Keratinocyte (primary cell): ENCODE data around the gene PRKCZ. TPM values are rescaled to one million over a fixed set of nuclear protein-coding genes. Genes with fewer than 3 reads are reported as not detected.

Experiments used
- DNase-seq: peaks from one replicate; pipeline ENCODE4 v3.0.0-alpha.2; 2011; ENCODE audit warnings: low read depth, missing footprints, low spot score
- FAIRE-seq: peaks from 2 replicates; lab custom pipeline; 2011; peaks lifted over from hg19 to GRCh38; lab: Jason Lieb, UNC
- H2AFZ ChIP-seq: 2 replicates; pipeline ENCODE4 v1.6.0; 2012; ENCODE audit warnings: low read length, control low read depth, inconsistent platforms; ENCODE audit not compliant: control insufficient read depth
- H3K27ac ChIP-seq: 2 replicates; pipeline ENCODE4 v1.5.1; 2011; ENCODE audit warnings: low read length; ENCODE audit not compliant: control insufficient read depth, insufficient read depth
- H3K27me3 ChIP-seq: 3 replicates; pipeline ENCODE4 v1.6.0; 2011; ENCODE audit warnings: low read length; ENCODE audit not compliant: control insufficient read depth, insufficient read depth; ENCODE audit errors: extremely low read depth
- H3K36me3 ChIP-seq, 2 experiments: 2 replicates in 1 of 2; 3 replicates in 1 of 2; pipeline ENCODE4 v1.5.1; 2011; ENCODE audit warnings: low read length in 2 of 2, mild to moderate bottlenecking in 1 of 2; ENCODE audit not compliant: control insufficient read depth in 2 of 2, insufficient read depth in 2 of 2; ENCODE audit errors: extremely low read depth in 1 of 2
- H3K4me1 ChIP-seq: 3 replicates; pipeline ENCODE4 v1.5.1; 2011; ENCODE audit warnings: low read length; ENCODE audit not compliant: control insufficient read depth, insufficient read depth; ENCODE audit errors: extremely low read depth
- H3K4me2 ChIP-seq: 3 replicates; pipeline ENCODE4 v1.6.0; 2011; ENCODE audit warnings: low read depth, low read length; ENCODE audit not compliant: control insufficient read depth, insufficient read depth; ENCODE audit errors: extremely low read depth
- H3K4me3 ChIP-seq, 3 experiments: fragments of 200-600 bp in 1 of 3; sonication (generic) in 1 of 3; 2 replicates in 2 of 3; 3 replicates in 1 of 3; pipeline ENCODE4 v1.5.1; 2011 to 2016; ENCODE audit warnings: low read length in 3 of 3, mild to moderate bottlenecking in 3 of 3, control low read depth in 2 of 3, inconsistent platforms in 1 of 3, low read depth in 1 of 3, mixed read lengths in 1 of 3, mixed run types in 1 of 3, moderate library complexity in 1 of 3; ENCODE audit not compliant: control insufficient read depth in 2 of 3, insufficient read depth in 2 of 3; ENCODE audit errors: extremely low read depth in 1 of 3
- H3K79me2 ChIP-seq: 2 replicates; pipeline ENCODE4 v1.6.0; 2012; ENCODE audit warnings: low read length; ENCODE audit not compliant: control insufficient read depth, insufficient read depth
- H3K9ac ChIP-seq: 3 replicates; pipeline ENCODE4 v1.6.0; 2011; ENCODE audit warnings: low read length; ENCODE audit not compliant: control insufficient read depth, insufficient read depth; ENCODE audit errors: extremely low read depth
- H3K9me1 ChIP-seq: 3 replicates; pipeline ENCODE4 v1.6.0; 2011; ENCODE audit warnings: low read length; ENCODE audit not compliant: control insufficient read depth, insufficient read depth; ENCODE audit errors: extremely low read depth
- H3K9me3 ChIP-seq: 2 replicates; pipeline ENCODE4 v1.5.1; 2012; ENCODE audit warnings: low read depth, low read length; ENCODE audit not compliant: control insufficient read depth
- H4K20me1 ChIP-seq: 3 replicates; pipeline ENCODE4 v1.6.0; 2011; ENCODE audit warnings: low read length; ENCODE audit not compliant: control insufficient read depth, insufficient read depth; ENCODE audit errors: extremely low read depth
- CTCF ChIP-seq, 3 experiments: IDR thresholded peaks in 1 of 3; conservative IDR thresholded peaks in 1 of 3; optimal IDR thresholded peaks in 1 of 3; 2 replicates in 2 of 3; 3 replicates in 1 of 3; pipeline versions ENCODE3 to v1.5.1; 2011; ENCODE audit warnings: low read length in 3 of 3, mild to moderate bottlenecking in 3 of 3, moderate library complexity in 2 of 3, control low read depth in 1 of 3, inconsistent platforms in 1 of 3; ENCODE audit not compliant: insufficient read depth in 2 of 3; ENCODE audit errors: extremely low read depth in 1 of 3
- EZH2 ChIP-seq: IDR thresholded peaks from one replicate; pipeline ENCODE4 v1.6.1; 2012; ENCODE audit warnings: inconsistent platforms, mild to moderate bottlenecking, low read length, moderate library complexity
- dilution Hi-C: fragments of 300-500 bp; cut with MboI; formaldehyde crosslinking; loops from one replicate; pipeline ENCODE4 v1.7.0; 2020; ENCODE audit warnings: low sequenced_read_pairs; ENCODE audit not compliant: extremely low pct_ligation_motif_present
- polyA plus RNA-seq, 5 experiments: library from polyadenylated mRNA; depleted of rRNA in 3 of 5; stranded (reverse) in 3 of 5; stranded (forward) in 1 of 5; unstranded in 1 of 5; fragments of >200 nt; gene quantifications; 1 replicate in 1 of 5; 2 replicates in 3 of 5; 3 replicates in 1 of 5; pipeline versions ENCODE4 v1.2.1 to v1.2.3, GENCODE V29; 2011 to 2012; ENCODE audit warnings: missing spikeins in 2 of 5, low read depth in 1 of 5, low replicate concordance in 1 of 5

The PRKCZ gene
- polyA plus RNA-seq, 1 donor (not counting 4 experiments of a cell fraction or from before 2014, with no cell fraction given): 36.3 TPM

- Histone ChIP-seq H2AFZ (no peak overlapping the region), H3K36me3 (peaks cover 0 to 2% of the 10 kb centered on the region in 2 experiments), H3K4me1 (peaks cover 13% of the 10 kb centered on the region), H3K4me2 (no peak overlapping the region), H3K9me3 (no peaks in the 10 kb centered on the region), H3K27ac (no peak overlapping the region), H3K27me3 (no peaks in the 10 kb centered on the region), H4K20me1 (no peaks in the 10 kb centered on the region), H3K79me2 (peaks cover 5% of the 10 kb centered on the region), H3K4me3 (no peak overlapping the region), H3K9ac (no peak overlapping the region), H3K9me1 (no peaks in the 10 kb centered on the region)
- DNase-seq: no peak
- no peak for TF ChIP-seq EZH2
- no peak for TF ChIP-seq CTCF (optimal IDR thresholded peaks at IDR 0.05 in 1 of 3, IDR thresholded peaks at IDR 0.05 in 1 of 3, conservative IDR thresholded peaks at IDR 0.05 in 1 of 3; ENCODE audit: extremely low read depth in 1 of 3, insufficient read depth in 2 of 3, low read length in 3 of 3)
- dilution Hi-C loops: loop anchor here (10.0 kb wide), 1 partner anchor 82 kb away; no protein-coding TSS in a partner anchor
- FAIRE-seq: no peak
Measured at GRCh38 chr1:2192031-2192995, 142.1 kb downstream of the PRKCZ start.

GRCh38 chr1:2193514-2194281, 143.5 kb downstream of the PRKCZ start:
- Histone ChIP-seq H3K4me3 (peak overlapping the region; percentile 54 to 69 (median 65)), H3K36me3 (peaks cover 0 to 1% of the 10 kb centered on the region in 2 experiments), H3K79me2 (peaks cover 5% of the 10 kb centered on the region), H3K9me1 (no peaks in the 10 kb centered on the region), H4K20me1 (no peaks in the 10 kb centered on the region), H3K9me3 (no peaks in the 10 kb centered on the region), H3K27me3 (no peaks in the 10 kb centered on the region), H3K4me2 (peak overlapping the region; percentile 75), H2AFZ (peak overlapping the region; percentile 9), H3K27ac (no peak overlapping the region), H3K9ac (peak overlapping the region; percentile 65), H3K4me1 (peaks cover 13% of the 10 kb centered on the region)
- DNase-seq: no peak
- TF ChIP-seq CTCF (optimal IDR thresholded peaks at IDR 0.05 in 1 of 3, IDR thresholded peaks at IDR 0.05 in 1 of 3, conservative IDR thresholded peaks at IDR 0.05 in 1 of 3; ENCODE audit: extremely low read depth in 1 of 3, insufficient read depth in 2 of 3, low read length in 3 of 3): no peak
- dilution Hi-C loops: loop anchor here (10.0 kb wide), 1 partner anchor 81 kb away; no protein-coding TSS in a partner anchor
- FAIRE-seq: no peak
